Measurements from ENCODE around the gene MERTK.
"Not testable (repeated sequence)": the region's sequence is repeated elsewhere in the genome, so short reads cannot be mapped to it uniquely, and the experiment has no call there.

The MERTK gene

DNA sequence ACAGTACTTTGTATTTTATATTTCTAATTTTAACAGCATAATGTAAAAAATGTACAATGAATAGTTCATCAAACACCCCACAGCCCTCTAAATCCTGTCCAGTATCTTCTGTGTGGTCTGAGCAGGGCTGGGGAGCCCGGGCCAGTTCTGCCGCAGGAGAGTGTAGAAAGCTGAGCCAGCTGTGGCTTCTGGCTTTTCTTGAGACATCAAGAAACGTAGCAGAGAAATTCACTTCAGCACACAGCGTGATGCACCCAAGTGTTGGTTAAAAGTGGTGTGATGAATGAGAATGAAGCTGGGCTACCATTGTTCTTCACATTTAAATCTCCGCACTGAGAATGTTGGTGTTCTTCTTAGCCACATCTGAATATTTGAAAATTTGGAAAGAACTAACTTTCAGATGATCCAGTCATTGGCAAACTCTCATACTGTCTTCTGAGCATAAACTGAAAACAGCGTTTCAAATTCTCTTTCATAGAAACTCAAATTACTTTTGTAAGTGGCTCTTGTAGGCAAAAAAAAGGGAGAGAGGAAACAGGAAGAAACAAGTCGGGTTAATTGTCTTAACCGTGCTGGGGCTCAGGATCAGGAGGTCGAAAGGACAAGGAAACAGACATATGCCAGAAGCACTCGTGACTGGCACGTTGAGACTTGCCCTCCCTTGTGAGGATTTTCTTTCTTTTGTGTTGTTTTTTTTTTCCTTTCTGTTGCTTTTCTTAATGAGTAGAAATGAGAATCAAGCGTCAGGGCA is 133.2 kb downstream of the MERTK start:
- H3K27ac ChIP-seq, result peak overlapping the region; percentile 31; the same call in 1 of the 2 replicates
- TF ChIP-seq, protein P1, sequence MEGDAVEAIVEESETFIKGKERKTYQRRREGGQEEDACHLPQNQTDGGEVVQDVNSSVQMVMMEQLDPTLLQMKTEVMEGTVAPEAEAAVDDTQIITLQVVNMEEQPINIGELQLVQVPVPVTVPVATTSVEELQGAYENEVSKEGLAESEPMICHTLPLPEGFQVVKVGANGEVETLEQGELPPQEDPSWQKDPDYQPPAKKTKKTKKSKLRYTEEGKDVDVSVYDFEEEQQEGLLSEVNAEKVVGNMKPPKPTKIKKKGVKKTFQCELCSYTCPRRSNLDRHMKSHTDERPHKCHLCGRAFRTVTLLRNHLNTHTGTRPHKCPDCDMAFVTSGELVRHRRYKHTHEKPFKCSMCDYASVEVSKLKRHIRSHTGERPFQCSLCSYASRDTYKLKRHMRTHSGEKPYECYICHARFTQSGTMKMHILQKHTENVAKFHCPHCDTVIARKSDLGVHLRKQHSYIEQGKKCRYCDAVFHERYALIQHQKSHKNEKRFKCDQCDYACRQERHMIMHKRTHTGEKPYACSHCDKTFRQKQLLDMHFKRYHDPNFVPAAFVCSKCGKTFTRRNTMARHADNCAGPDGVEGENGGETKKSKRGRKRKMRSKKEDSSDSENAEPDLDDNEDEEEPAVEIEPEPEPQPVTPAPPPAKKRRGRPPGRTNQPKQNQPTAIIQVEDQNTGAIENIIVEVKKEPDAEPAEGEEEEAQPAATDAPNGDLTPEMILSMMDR (conservative IDR thresholded peaks at IDR 0.05), result no peak
- TF ChIP-seq ZFX (IDR thresholded peaks at IDR 0.05), result no peak

DNA sequence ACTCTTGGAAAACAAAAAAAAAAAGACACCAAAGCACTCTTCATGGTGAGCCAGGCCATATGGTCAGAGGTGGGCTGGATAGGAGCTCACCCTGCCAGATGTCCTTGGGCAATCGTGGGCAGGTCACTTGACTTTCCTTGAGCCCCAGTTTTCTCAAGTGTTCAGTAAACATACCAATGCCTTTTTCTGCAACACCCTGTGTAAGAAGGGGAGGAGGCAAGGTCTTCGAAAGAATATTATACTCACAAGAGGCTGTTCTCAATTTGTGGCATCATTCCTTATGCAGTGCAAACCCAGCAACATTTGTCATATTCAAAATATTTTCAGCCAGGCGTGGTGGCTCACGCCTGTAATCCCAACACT is 133.8 kb downstream of the MERTK start:
- peak overlapping the region; percentile 31; the same call in 1 of the 2 replicates for H3K27ac ChIP-seq
- TF ChIP-seq, protein P1 (conservative IDR thresholded peaks at IDR 0.05), result no peak
- no peak for TF ChIP-seq ZFX (IDR thresholded peaks at IDR 0.05)

DNA sequence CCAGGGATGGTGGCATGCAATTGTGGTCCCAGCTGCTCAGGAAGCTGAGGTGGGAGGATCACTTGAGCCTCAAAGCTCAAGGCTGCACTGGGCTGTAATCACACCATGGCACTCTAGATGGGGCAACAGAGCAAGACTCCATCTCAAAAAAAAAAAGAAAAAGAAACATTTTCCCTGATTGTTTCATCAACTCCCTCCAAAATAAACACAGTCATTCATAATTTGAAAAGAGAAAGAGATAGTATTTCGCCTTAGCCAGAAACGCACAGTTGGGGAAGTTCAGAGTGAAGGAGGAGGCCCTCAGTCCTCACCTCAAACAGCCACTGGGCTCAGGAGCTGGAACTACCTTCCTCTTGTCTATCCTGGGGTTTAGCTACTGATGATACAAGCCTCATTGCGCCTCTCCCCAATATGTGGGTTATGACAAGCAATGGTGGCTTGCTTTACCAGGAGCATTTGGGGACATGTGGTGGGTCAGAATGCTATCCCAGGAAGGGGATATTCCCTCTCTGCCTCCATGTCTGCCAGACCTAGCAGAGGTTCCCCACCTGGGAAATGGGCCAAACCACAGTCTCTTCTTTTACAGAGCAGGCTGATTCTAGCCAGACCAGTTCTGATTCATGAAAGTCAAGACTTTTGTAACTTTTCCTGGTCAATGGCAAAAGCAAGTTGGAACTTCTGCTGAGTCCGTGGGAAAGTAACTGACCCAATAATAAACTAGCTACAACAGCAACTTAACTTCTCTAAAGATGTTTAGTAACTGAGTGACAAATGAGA is 134.5 kb downstream of the MERTK start:
- TF ChIP-seq, protein P1 (conservative IDR thresholded peaks at IDR 0.05), result no peak
- TF ChIP-seq ZFX (IDR thresholded peaks at IDR 0.05), result no peak
- peak overlapping the region; percentile 31; the same call in 1 of the 2 replicates for H3K27ac ChIP-seq

DNA sequence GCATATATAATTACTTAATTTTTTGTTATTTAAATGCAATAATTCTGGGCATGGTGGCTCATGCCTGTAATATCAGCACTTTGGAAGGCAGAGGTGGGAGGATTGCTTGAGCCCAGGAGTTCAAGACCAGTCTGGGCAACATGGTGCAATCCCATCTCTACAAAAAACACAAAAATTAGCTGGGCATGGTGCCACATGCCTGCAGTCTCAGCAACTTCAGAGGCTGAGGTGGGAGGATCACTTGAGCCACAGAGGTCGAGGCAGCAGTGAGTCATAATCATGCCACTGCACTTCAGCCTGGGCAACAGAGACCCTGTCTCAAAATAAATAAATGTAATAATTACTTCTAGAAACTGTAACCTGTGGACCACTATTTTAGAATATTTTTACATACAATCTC is 135.2 kb downstream of the MERTK start:
- no peak overlapping the region for H3K27ac ChIP-seq
- TF ChIP-seq, protein P1 (conservative IDR thresholded peaks at IDR 0.05), result no peak

DNA sequence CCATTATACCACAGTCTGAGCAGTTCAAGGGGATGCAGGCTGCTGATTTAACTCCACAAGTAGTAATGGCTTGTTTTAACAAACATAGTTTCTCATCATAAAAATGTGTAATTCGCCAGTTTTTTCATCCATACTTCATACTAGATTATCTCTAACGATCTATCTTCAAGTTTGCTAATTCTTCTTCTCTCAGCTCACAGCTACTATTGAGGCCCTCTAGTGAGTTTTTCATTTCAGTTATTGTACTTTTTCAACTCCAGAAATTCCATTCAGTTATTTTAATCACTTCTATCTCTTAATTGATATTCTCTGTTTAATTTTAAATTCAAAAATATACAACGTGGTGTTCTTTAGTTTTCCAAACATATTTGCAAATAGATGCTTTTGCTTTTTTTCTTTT is 136.5 kb downstream of the MERTK start:
- TF ChIP-seq ZFX (IDR thresholded peaks at IDR 0.05), result no peak
- TF ChIP-seq, protein P1 (conservative IDR thresholded peaks at IDR 0.05), result no peak
- no peak overlapping the region for H3K27ac ChIP-seq

DNA sequence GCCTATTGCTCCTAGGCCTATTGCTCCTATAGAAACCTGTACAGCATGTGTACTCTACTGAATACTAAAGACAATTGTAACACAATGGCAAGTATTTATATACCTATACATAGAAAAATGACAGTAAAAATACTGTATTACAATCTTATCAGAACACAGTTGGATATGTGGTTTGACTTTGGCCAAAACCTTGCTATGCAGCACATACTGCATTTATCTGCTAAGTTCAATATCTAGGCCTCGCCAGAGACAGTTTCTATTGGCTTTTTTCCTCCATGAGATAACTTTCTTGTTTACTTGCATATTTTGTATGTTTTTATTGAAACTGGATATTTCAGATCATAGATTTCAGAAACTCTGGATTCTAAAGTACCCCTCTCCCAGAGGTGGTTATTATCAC is 137.4 kb downstream of the MERTK start:
- no peak overlapping the region for H3K27ac ChIP-seq
- TF ChIP-seq ZFX (IDR thresholded peaks at IDR 0.05), result no peak
- TF ChIP-seq, protein P1 (conservative IDR thresholded peaks at IDR 0.05), result no peak

DNA sequence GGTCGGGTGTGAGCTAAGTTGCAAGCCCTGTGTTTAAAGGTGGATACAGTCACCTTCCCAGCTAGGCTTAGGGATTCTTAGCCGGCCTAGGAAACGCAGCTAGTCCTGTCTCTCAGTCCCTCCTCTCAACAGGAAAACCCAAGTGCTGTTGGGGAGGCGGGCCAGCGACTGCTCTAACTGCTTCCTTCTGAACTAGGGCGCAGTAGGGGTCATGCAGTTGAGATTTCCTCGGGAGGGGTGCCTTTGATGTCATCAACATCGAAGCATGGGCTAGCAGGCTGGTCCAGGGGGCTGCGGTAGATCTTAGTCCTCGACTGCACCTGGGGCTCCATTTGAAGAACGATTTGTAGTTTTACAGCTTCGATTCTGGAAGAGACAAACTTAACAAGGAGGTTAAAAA is 141.1 kb downstream of the MERTK start:
- H3K27ac ChIP-seq, result not testable (repeated sequence)

DNA sequence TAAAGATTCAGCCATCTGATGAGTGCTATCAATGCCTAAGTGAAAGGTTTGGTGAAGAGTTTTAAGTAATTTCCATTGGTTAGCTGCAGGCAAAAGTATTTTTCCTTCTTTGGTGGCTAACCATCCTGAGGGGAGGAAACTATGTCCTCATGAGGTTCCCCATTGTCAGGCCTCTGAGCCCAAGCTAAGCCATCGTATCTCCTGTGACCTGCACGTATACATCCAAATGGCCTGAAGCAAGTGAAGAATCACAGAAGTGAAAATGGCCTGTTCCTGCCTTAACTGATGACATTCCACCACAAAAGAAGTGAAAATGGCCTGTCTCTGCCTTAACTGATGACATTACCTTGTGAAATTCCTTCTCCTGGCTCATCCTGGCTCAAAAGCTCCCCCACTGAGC is 141.7 kb downstream of the MERTK start:
- H3K27ac ChIP-seq, result not testable (repeated sequence)

DNA sequence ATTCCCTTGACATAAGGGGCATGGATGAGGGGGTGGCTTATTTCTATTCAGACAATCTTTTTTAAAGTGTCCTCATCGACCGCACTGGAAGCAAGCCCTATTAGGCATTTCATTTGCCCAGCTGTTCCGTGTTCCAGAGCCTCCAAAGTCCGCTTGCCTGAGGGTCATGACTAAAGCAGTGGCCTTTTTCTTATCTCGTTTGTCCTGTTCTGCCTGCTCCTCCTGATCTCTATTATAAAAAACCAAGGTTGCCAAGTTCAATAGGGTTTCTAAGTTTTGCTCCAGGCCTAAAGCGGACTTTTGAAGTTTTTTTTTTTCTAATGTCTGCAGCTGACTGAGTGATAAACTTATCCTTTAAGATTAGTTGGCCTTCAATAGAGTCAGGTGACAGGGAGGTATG is 143.1 kb downstream of the MERTK start:
- H3K27ac ChIP-seq, result not testable (repeated sequence)

Data from C4-2B (cell line).